Left ventricle myocardium inferior (tissue), 1 donor: ENCODE data around the gene RINT1. TPM values are rescaled to one million over a fixed set of nuclear protein-coding genes. Genes with fewer than 3 reads are reported as not detected.

Experiments used
- DNase-seq: peaks from one replicate; pipeline ENCODE4 v3.0.0-alpha.2; 2020
- H3K27ac ChIP-seq: fragments of 200-600 bp; replicated peaks from 2 replicates; pipeline ENCODE4 v1.8.0; 2021
- H3K27me3 ChIP-seq: fragments of 200-600 bp; 2 replicates; pipeline ENCODE4 v1.8.0; 2021; ENCODE audit warnings: low read depth
- H3K36me3 ChIP-seq: fragments of 200-600 bp; 2 replicates; pipeline ENCODE4 v1.8.0; 2021
- H3K4me1 ChIP-seq: fragments of 200-600 bp; 2 replicates; pipeline ENCODE4 v1.8.0; 2021
- H3K4me3 ChIP-seq: fragments of 200-600 bp; 2 replicates; pipeline ENCODE4 v1.8.0; 2021; ENCODE audit warnings: mild to moderate bottlenecking, moderate library complexity
- H3K9me3 ChIP-seq: fragments of 200-600 bp; replicated peaks from 2 replicates; pipeline ENCODE4 v1.8.0; 2021
- intact Hi-C: fragments of 100-400 bp; cut with micrococcal nuclease; formaldehyde crosslinking; loops from one replicate; pipeline ENCODE4 v1.11.0; 2022
- long read RNA-seq: library from polyadenylated mRNA; unstranded; transcript quantifications from one replicate; pipeline ENCODE4 v2.0.0, GENCODE V29; 2021
- total RNA-seq: library from RNA; stranded (reverse); fragmentation: NEBNext Ultra II Directional; extraction: Animal tissue kit (Norgen Biotek cat#: 25700); gene quantifications from one replicate; pipeline ENCODE4 v1.2.1, GENCODE V29; 2021
- TF ChIP-seq, protein P1 (sequence below): fragments of 200-600 bp; IDR thresholded peaks from 2 replicates; pipeline ENCODE4 v1.8.0; 2021; ENCODE audit warnings: antibody characterized with exemption, mild to moderate bottlenecking, borderline replicate concordance
- donor health status: DM: no; HTN: yes; CAD: no; lungs with severe emphysema.

RINT1 gene
- 12.9 TPM for total RNA-seq
- long read RNA-seq, transcript RINT1-201 (15 exons, 2,976 nt): major isoform, 23 of 25 reads
- long read RNA-seq, partial matches to known transcripts: 1 of 25 reads
- long read RNA-seq, other reads (novel, unspliced or antisense): 1 of 25 reads

DNA sequence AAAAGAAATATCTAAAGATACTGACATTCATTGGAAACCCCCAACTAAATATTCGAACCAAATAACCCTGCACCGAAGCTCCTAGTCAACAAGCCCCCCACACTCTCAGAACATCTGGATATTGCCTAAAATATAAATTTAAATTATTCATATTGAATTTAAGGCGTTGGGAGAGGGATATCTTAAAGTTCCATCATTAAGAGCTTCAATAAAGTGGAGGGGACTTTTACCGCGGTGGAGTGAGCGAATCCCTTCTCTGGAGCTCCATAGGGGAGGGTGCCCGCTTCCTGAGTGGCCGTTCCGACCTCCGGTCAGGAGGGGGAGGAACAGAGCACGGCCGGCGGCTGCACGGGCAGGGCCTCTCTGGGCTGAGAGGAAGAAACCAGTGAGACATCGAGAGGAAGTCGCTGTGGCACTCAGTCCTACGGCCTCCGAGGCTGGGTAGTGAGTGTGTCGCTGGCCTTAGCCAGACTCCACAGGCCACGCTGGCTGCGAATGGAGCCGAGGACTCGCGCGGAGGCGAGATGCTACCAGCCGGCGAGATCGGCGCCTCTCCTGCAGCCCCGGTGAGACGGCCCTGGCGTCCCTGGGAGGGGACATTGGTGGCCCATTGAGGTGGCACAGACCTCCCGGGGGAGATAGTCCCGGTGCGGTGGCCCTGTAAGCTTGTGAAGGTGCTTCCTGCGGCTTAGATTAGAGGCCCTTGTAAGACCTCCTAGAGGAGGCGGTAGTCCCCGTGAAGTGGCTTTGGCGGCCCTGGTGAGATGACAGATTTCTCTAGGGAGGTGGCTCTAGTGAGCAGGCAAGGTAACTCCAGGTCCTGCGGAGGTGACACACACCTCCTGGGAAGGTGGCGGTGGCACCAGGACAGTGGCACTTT is at the start of gene RINT1:
RINT1 (plus strand) TSS at position 410 of the 880 bp plus-strand sequence; CDS start at position 525, 115 bp downstream.
- Histone ChIP-seq H3K4me1 (peaks cover 25% of the 10 kb centered on the region), H3K27ac (peak within 1 kb of the TSS; percentile 86), H3K27me3 (no peaks in the 10 kb centered on the region), H3K36me3 (peaks cover 12% of the 10 kb centered on the region), H3K9me3 (no peaks in the 10 kb centered on the region), H3K4me3 (peak within 1 kb of the TSS; percentile 89)
- peak; percentile 87 for DNase-seq
- intact Hi-C loops: no loop called here
- TF ChIP-seq, protein P1, sequence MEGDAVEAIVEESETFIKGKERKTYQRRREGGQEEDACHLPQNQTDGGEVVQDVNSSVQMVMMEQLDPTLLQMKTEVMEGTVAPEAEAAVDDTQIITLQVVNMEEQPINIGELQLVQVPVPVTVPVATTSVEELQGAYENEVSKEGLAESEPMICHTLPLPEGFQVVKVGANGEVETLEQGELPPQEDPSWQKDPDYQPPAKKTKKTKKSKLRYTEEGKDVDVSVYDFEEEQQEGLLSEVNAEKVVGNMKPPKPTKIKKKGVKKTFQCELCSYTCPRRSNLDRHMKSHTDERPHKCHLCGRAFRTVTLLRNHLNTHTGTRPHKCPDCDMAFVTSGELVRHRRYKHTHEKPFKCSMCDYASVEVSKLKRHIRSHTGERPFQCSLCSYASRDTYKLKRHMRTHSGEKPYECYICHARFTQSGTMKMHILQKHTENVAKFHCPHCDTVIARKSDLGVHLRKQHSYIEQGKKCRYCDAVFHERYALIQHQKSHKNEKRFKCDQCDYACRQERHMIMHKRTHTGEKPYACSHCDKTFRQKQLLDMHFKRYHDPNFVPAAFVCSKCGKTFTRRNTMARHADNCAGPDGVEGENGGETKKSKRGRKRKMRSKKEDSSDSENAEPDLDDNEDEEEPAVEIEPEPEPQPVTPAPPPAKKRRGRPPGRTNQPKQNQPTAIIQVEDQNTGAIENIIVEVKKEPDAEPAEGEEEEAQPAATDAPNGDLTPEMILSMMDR: peak; percentile 79

GRCh38 chr7:105487579-105488571 is 44.1 kb upstream of the RINT1 start:
- Histone ChIP-seq H3K36me3 (peaks cover 12% of the 10 kb centered on the region), H3K27ac (peak overlapping the region; percentile 45)

DNA sequence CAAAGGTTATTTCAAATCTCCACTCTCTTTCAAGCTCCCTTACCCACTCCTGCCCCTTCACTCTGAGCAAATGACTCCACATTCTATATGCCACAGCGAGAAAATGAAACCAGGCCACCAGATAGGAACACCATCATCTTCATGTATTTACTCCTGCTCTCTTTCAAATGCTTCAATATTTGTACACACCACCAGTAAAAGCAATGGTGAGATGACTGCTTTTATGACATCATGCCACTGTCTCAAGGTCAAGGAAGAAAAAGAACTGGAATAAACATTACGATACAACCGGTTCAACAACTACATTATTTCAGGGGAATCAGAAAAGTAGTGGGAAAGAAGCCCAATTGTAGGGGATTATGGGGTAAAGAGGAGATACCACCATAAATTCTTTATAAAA is 42.6 kb upstream of the RINT1 start:
- Histone ChIP-seq H3K27ac (no peak overlapping the region), H3K4me1 (peaks cover 12% of the 10 kb centered on the region), H3K9me3 (no peaks in the 10 kb centered on the region), H3K4me3 (no peak overlapping the region), H3K36me3 (peaks cover 12% of the 10 kb centered on the region), H3K27me3 (no peaks in the 10 kb centered on the region)
- TF ChIP-seq, protein P1: no peak
- intact Hi-C loops: no loop called here
- no peak for DNase-seq

More at GRCh38 chr7:105487579-105488571, 44.1 kb upstream of the RINT1 start:
- H3K27me3 ChIP-seq: no peaks in the 10 kb centered on the region
- peaks cover 12% of the 10 kb centered on the region for H3K4me1 ChIP-seq
- intact Hi-C loops: no loop called here
- DNase-seq: no peak
- no peak overlapping the region for H3K4me3 ChIP-seq
- TF ChIP-seq, protein P1: peak; percentile 57
- no peaks in the 10 kb centered on the region for H3K9me3 ChIP-seq

GRCh38 chr7:105493196-105493922 is 38.6 kb upstream of the RINT1 start:
- no peaks in the 10 kb centered on the region for H3K9me3 ChIP-seq
- H3K27ac ChIP-seq: no peak overlapping the region
- DNase-seq: no peak
- H3K4me3 ChIP-seq: no peak overlapping the region
- intact Hi-C loops: no loop called here
- peaks cover 1% of the 10 kb centered on the region for H3K36me3 ChIP-seq
- no peaks in the 10 kb centered on the region for H3K27me3 ChIP-seq
- TF ChIP-seq, protein P1: no peak
- peaks cover 5% of the 10 kb centered on the region for H3K4me1 ChIP-seq

DNA sequence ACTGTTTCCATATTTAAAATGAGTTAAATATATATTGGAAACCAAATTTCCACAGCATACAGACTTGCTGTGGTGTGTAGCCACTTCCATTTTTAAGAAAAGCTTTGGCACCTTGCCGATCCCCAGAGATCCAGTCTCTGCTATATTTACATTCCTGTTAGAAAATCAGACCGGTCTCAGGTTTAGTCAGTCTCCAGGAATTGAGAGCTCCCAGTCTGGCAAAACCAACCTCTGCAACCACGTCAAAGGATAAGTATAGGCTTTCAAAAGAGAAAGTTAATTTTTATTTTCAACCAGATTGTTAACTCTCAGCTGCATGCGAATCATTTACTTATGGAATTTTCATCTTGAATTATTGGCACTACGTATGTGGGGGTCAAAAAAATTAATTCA is 38.1 kb upstream of the RINT1 start:
- H3K27ac ChIP-seq: no peak overlapping the region
- peaks cover 5% of the 10 kb centered on the region for H3K4me1 ChIP-seq
- no peak for DNase-seq
- H3K4me3 ChIP-seq: no peak overlapping the region
- TF ChIP-seq, protein P1: no peak
- intact Hi-C loops: no loop called here
- H3K27me3 ChIP-seq: no peaks in the 10 kb centered on the region
- H3K9me3 ChIP-seq: no peaks in the 10 kb centered on the region
- peaks cover 2% of the 10 kb centered on the region for H3K36me3 ChIP-seq
